Pulmonary artery endothelial cell (primary cell): ENCODE data around the gene CDH16. TPM values are rescaled to one million over a fixed set of nuclear protein-coding genes. Genes with fewer than 3 reads are reported as not detected.
A peak's percentile ranks its signal among the peaks of the same experiment; 100 is the strongest.
"Not testable (repeated sequence)": the region's sequence is repeated elsewhere in the genome, so short reads cannot be mapped to it uniquely, and the experiment has no call there.

ENCODE experiments used
- DNase-seq: peaks from one replicate; pipeline ENCODE4 v3.0.0-alpha.2; 2011; ENCODE audit warnings: low read depth, low spot score
- total RNA-seq: library from RNA; depleted of rRNA; stranded (reverse); fragments of >200 nt; gene quantifications from 2 replicates; pipeline ENCODE4 v1.2.3, GENCODE V29; 2014

Gene CDH16
- total RNA-seq, 1 donor from 2014 or later = not detected

DNA sequence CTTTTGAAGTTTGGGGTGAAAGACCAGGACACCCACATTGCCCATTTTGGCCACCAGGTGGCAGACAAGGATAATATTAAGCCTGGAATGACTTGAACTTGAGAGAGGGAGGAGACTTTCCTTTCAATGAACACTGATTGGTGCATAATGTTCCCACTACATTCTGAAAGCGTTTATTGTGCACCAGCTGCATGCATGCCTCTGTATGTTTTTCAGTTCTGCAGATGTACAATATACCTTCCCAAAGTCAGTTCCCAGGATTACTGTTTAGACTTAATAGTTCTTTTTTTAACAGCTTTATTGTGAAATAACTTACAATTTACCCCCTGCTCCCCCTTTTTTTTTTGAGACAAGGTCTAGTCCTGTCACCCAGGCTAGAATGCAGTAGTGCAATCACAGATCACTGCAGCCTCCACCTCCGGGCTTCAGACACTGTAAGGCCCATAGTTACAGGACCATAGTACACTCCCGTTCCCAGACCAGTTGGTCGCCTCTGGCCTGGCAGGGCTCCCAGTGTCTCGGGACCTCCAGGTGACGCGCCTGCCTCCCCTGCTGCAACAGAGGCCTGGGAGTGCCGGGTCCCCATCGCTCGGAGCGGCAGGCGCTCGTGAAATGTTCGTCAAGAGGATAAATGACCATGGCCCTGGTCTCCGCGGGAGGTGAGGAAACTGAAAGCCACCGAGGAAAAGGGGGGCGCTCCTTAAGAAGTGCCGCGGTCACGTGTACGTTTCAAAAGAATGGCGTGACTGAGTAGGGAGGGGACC lies 28.8 kb upstream of the CDH16 start:
- peak; percentile 49 for DNase-seq

DNA sequence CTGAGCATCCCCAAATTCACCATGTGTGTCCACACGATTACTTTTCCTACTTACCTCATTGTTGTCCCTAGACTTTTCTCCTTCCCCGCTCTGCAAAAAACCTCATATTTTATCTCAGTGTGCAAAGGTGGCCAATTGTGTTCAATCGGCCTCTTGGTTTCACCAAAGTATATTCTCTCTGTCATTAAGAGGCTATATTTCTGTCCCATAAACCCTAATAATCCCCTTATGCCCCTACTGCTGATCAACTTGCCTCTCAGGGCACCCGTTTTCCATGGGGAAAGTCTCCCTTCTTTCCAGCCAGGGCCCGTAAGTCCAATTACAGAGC lies 28.3 kb upstream of the CDH16 start:
- no peak for DNase-seq

DNA sequence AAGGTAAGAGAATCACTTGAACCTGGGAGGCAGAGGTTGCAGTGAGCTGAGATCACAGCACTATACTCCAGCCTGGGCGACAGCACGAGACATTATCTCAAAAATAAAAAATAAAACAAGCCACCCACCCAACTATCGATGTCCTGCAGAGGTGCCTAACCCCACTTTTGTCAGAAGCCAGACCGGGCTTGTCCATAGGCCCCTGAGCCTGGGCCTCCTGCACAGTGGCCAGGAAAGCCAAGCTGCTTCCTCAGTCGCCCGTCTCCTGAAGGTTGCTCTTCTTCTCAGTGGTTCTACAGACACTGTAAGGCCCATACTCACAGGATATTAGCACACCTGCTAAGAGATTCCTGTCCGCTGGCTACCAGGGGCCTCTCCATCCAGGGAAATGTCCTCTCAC lies 27.9 kb upstream of the CDH16 start:
- DNase-seq = no peak

DNA sequence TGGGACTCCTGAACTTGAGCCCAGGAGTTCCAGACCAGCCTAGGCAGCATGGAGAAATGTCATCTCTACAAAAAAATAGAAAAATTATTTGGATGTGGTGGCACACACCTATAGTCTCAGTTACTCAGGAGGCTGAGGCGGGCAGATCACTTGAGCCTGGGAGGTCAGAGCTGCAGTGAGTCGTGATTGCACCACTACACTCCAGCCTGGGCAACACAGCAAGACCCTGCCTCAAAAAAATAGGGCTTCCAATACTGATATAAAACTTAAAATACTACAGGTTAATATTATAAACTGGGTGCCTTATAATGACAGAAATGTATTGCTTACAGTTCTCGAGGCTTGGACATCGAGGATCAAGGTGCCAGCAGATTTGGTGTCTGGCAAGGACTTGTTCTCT lies 27.3 kb upstream of the CDH16 start:
- DNase-seq = no peak

DNA sequence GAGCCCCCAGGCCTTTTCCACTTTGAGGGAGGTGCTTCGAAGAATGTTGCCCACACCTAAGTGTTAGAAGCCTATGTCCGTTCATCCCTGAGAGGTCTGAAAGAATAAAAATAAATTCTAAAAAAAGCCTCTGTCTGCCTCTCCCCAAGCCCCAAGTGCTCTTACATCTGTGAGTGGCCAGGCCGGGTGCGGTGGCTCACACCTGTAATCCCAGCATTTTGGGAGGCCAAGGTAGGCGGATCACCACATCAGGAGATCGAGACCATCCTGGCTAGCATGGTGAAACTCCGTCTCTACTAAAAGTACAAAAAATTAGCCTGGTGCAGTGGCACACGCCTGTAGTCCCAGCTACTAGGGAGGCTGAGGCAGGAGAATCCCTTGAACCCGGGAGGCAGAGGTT lies 26.3 kb upstream of the CDH16 start:
- DNase-seq = not testable (repeated sequence)

DNA sequence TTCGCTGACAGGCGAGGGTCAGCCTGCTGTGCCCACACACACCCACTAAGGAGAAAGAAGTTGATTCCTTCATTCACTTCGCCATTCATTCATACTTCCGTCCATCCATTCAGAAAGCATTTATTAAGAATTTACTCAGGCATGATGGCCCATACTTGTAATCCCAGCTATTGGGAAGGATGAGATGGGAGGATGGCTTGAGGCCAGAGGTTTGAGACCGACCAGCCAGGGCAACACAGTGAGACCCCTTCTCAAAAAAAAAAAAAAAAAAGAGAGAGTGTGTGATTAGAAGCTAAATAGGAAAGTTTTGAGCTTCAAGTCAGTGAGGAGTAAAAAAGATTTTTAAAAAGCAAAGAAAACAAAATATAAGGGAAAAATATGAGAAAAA lies 25.4 kb upstream of the CDH16 start:
- DNase-seq = no peak

DNA sequence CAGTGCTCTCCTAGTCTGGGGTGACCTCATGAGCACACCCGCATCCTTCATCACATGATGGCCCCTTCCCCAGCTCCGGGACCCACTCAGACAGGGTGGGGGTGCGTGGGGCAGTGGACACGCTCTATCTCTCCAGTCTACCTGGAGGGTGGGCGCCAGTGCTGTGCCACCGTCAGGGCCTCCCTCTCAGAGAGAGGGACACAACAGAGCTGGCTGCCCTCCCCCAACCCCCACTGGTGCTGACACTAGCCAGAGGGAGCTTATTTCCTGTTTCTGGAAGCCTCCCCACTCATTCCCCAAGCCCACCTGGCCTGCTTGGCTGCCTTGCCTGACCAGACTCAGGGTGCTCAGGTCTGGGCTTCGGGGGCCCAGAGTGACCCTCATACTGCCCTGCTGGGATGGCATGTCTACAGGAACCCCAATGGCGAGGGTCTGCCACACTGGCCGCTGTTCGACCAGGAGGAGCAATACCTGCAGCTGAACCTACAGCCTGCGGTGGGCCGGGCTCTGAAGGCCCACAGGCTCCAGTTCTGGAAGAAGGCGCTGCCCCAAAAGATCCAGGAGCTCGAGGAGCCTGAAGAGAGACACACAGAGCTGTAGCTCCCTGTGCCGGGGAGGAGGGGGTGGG lies 24.9 kb upstream of the CDH16 start:
- DNase-seq = no peak

DNA sequence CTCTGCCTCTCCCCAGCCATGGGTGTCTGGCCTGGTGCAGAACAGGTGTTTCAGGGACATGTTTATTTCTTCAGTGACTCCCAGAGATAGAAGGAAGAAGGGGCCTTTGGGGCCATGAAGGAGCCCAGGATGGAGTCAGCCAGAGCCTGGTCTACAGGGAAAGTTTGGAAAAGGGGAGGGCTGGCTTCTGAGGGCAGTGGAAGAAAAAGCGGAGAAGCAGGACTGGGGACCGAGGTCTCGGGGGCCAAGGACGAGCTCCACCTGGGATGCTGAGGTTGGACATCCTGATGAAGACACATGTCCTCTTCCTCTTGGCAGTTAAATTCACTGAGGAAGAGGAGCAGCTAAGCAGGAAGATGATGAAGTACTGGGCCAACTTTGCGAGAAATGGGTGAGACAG lies 24.3 kb upstream of the CDH16 start:
- DNase-seq = no peak

DNA sequence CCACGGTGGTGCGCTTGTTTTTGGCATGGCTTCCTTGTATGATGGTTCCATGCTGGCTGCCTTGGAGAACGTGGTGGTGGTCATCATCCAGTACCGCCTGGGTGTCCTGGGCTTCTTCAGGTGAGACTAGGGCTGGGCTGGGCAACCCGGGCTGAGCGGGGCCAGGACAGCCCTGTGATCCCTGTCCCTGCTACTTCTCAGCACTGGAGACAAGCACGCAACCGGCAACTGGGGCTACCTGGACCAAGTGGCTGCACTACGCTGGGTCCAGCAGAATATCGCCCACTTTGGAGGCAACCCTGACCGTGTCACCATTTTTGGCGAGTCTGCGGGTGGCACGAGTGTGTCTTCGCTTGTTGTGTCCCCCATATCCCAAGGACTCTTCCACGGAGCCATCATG lies 21.6 kb upstream of the CDH16 start:
- no peak for DNase-seq

DNA sequence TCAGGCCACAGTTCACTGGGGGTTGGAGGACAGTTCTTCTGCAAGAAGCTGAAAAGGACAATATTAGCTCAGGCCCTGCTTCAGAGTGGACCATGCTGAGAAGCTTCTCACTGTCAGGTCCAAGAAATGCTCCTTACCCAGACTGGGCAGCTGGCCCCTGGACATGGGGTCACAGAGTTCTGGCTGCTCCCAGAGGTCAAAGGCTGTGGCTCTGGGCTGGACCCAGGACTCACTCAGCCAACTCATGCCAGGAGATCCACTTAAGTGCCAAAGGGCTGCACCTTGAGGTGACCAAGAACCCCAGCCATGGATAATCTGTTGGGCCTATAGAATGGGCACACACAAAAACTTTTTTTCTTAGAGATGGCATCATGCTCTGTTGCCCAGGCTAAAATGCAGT lies 20.7 kb upstream of the CDH16 start:
- no peak for DNase-seq

DNA sequence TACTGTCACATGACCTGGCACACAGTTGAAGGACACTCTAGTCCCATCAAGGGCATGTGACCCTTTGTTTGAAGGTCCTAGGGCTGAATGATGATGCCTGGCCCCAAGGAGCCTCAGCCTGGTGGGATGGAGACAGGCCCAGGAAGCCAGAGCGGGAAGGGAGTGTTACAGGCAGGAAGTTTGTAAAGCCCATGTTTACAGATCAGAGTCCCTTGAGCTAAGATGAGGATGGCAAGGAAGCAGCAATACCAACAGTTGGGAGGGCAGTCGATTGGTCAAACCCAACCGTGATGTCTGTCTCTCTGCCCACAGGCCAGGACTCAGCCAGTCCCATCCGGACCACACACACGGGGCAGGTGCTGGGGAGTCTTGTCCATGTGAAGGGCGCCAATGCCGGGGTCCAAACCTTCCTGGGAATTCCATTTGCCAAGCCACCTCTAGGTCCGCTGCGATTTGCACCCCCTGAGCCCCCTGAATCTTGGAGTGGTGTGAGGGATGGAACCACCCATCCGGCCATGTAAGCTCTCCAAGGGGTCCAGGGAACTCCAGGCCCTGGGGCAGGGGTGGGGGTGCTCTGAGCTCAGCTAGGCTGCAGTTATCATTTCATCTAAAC lies 19.1 kb upstream of the CDH16 start:
- DNase-seq = no peak

DNA sequence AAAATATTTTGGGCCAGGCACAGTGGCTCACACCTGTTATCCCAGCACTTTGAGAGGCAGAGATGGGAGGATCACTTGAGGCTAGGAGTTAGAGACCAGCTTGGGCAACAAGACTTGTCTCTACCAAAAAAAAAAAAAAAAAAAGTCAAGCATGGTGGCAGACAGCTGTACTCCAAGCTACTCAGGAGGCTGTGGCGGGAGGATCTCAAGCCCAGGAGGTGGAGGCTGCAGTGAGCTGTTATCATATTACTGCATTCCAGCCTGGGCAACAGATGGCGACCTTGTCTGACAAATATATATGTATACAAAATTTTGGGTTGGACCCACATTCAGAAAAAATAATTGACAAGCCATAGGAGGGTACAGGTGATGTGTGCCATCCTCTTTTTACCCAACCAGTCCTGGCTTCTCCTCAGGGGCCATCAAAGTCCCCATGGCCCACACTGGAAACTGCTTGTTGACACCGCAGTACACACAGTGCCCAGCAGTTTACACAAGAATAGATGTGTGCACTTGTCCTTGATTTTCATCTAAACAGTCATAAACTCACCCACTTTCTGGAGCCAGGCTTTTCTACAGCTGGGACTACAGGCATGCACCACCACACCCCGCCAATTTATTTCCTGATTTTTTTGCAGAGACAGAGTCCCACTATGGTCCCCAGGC lies 18.3 kb upstream of the CDH16 start:
- no peak for DNase-seq

DNA sequence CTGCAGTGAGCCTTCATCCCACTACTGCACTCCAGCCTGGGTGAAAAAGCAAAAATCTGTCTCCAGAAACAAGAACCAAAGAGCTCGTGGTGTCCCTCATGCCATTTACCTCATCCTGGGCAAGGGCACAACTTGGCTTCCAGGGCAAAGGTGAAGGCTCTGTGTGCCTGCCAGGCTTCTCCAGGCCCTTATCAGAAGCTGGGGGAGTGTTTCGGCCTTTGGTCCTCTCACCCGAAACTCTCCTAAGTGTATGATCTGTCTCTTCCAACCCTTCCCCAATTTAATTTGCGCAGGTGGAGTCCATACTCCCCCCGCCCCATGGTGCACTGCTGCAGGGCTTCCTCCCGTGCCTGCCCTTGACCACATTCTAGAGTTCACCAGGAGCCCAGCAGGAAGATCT lies 17.8 kb upstream of the CDH16 start:
- DNase-seq = no peak

DNA sequence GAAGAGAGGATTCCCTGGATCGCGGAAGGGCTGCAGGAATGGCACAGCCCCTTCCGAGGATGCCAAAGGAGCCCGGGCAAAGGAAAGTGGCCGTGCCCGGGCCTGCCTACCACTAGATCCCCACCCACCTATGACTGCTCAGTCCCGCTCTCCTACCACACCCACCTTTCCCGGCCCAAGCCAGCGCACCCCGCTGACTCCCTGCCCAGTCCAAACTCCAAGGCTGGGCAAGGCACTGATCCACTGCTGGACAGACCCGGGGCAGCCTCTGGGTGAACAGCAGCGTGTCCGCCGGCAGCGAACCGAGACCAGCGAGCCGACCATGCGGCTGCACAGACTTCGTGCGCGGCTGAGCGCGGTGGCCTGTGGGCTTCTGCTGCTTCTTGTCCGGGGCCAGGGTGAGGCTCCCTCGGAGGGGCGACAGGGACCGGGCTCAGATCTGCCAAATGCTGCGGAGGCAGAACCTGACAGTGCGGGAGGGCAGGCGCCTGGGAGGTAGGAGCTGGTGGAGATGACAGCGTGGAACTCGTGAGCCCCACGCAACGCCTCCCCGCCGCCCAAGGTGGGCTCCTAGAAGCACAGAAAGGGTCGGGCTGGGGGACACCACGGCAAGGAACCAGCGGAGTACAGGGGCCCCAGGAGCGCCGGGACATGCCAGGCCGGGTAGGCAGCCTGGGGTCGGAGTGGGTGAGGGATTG lies 16.8 kb upstream of the CDH16 start, which contains the start of gene CES2:
TSS of gene CES2 (plus strand) at position 203 of the 698 bp plus-strand sequence. CDS start at position 323, 120 bp downstream.
- no peak for DNase-seq

DNA sequence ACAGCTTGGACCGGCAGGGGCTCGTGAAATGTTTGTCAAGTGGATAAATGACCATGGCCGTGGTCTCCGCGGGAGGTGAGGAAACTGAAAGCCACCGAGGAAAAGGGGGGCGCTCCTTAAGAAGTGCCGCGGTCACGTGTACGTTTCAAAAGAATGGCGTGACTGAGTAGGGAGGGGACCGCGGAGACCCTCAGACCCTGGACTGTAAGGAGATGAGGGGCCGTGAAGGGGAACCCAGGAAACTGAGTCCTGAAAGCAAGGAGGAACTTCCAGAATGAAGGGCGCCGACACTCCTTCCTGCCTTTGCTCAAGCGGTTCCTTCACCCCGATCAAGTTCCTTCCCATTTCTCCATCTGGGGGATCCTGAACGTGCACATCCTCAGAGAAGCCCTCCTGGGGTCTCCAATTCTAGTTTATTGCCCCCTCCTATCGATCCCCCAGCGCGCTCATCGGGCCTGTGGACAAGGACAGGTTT lies 16.2 kb upstream of the CDH16 start:
- DNase-seq = not testable (repeated sequence)

DNA sequence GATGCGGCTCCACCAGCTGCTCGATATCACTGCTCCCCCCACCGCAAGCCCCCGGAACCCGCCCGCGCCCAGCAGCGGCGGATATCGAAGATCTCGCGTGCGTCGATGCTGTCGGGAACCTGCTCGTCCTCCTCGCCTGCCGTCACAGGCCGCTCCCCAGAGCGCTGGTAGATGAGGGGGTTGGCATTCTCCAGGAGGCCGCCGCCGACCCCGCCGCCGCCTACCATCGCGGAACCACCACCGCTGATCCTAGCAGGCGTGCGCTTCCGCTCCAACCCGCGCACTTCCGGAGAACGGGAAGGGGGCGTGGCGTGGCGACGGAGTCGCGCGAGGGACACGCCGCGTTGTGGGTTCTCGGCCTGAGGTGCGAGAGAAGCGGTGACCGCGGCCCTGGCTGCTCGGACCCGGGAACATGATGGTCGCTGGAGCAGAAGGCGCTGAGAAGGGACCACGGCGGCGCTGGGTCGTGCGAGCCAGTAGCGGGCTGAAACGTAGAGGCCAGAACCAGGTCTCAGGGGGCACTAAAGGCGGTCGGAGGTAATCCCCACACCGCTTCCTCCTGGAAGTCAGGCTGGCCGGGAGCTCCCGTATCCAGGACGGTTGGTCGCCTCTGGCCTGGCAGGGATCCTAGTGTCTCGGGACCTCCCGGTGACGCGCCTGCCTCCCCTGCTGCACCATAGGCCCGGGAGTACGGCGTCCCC lies 15.6 kb upstream of the CDH16 start, which contains the start of gene CIAO2B:
TSS of gene CIAO2B (minus strand) at position 265 of the 701 bp plus-strand sequence. CDS start at position 227, 38 bp downstream.
- DNase-seq = peak; percentile 52

DNA sequence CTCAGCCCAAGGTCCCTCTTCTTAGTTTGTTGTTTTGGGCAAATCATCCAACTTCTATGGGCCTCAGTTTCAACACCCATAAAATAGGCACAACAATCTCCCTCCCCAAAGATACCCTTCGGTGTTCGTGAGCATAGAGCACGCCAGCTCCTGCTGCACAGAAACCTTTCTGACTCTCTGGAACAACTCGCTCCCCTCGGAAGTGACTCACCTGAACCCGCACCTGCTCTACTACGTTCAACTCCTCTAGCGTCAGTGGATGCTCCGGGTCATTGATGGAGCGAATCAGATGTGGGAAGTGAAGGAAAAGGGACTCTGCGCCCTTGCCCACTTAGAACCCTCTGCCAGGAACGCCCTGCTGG lies 15.1 kb upstream of the CDH16 start:
- no peak for DNase-seq

DNA sequence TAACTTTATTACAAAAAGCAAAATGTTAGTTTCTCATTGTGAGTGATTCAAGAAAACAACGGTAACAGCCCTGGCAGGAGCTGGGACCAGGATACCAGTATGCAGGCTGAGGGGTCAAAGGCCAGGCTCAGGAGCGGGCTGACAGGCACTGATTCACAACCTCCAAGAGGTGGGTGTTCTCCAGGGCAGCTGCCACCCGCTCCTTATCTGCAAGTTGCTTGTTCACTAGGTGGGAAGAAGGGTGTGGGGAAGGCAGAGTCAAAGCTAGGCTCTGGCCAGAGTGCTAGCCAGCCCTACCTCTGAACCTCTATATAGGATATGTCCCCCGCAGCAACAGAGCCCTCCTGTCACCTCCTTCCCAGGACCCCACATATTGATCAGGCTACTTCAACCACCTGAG lies 13.4 kb upstream of the CDH16 start:
- no peak for DNase-seq

DNA sequence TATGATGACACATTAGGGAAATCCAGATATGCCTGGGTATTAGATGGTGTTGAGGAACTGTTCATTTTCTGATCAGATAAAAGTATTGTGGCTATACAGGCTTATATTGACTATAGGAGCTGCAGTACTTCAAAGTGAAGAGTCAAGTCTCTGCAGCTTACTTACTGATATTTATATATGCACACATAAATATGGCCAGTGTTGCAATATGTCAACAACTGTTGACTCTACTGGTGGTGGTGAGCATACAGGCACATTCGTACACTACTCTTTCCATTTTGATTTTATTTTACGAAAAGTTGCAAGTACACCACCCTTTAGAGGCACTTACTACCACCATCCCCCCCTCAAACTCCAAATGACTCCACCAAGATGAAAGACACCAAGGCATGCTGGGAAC lies 13.0 kb upstream of the CDH16 start:
- no peak for DNase-seq

DNA sequence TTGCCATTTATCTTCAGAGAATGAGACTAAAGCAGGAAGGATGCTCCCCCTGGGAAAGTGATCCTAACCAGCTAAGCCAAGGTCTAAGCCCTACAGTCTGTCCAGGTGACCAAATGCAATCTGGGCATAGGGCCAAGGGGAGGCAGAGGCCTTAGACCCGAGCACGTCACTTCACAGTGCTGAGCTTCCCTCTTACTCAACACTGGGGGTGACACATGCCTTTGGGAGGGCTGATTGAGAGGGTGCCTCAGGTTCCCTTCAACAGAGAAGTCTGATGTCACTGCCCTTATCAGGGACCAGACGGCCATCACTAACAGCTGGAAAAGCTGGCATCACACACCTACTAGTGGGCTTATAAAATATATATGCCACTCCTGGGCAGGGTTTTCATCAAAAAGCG lies 11.5 kb upstream of the CDH16 start:
- no peak for DNase-seq
